Caco-2 (cell line): ENCODE results near the gene CPT1B. TPM values are rescaled to one million over a fixed set of nuclear protein-coding genes. Genes with fewer than 3 reads are reported as not detected.
"Not testable (repeated sequence)": the region's sequence is repeated elsewhere in the genome, so short reads cannot be mapped to it uniquely, and the experiment has no call there.

Source experiments
- BruUV-seq: library from RNA; stranded (reverse); fragments of 400-500 nt; replicated peaks from 2 replicates; lab custom pipeline; 2021; lab: Mats Ljungman, UMichigan
- CTCF ChIA-PET: fragments of 300-600 bp; sonication (Branson Sonifier 250); formaldehyde crosslinking; loops from one replicate; lab custom pipeline; 2022; ENCODE audit warnings: antibody characterized with exemption; lab: Charles Lee
- POLR2A ChIA-PET: fragments of 300-600 bp; sonication (Branson Sonifier 250); formaldehyde crosslinking; loops from one replicate; lab custom pipeline; 2022; ENCODE audit warnings: antibody characterized with exemption; lab: Charles Lee
- DNase-seq, 2 experiments: peaks; one replicate each; pipeline versions ENCODE4 v3.0.0 to v3.0.0-alpha.2; 2020 to 2022
- H3K27me3 ChIP-seq: replicated peaks from 2 replicates; pipeline ENCODE4 v1.6.0; 2011; ENCODE audit warnings: low read length; ENCODE audit not compliant: control insufficient read depth, insufficient read depth
- H3K36me3 ChIP-seq: 2 replicates; pipeline ENCODE4 v1.5.1; 2011; ENCODE audit warnings: low read length; ENCODE audit not compliant: control insufficient read depth, insufficient read depth
- H3K4me1 ChIP-seq: fragments of 250-450 bp; sonication (Bioruptor Pico); 2 replicates; pipeline ENCODE4 v1.5.1; 2020; ENCODE audit warnings: mild to moderate bottlenecking
- H3K4me3 ChIP-seq: 2 replicates; pipeline ENCODE4 v1.5.1; 2011; ENCODE audit warnings: low read depth, mild to moderate bottlenecking, control low read depth, low read length
- H3K9me3 ChIP-seq: fragments of 250-450 bp; sonication (Bioruptor Pico); 2 replicates; pipeline ENCODE4 v1.5.1; 2020; ENCODE audit warnings: mild to moderate bottlenecking, moderate library complexity
- H3K27ac Mint-ChIP-seq: one replicate; pipeline ENCODE4 v1.8.0; 2022; ENCODE audit warnings: mixed read lengths; ENCODE audit not compliant: unreplicated experiment
- H3K27me3 Mint-ChIP-seq: one replicate; pipeline ENCODE4 v1.8.0; 2022; ENCODE audit warnings: mixed read lengths; ENCODE audit not compliant: insufficient read depth, unreplicated experiment
- H3K36me3 Mint-ChIP-seq: one replicate; pipeline ENCODE4 v1.8.0; 2022; ENCODE audit warnings: mild to moderate bottlenecking, mixed read lengths; ENCODE audit not compliant: insufficient read depth, unreplicated experiment
- H3K4me1 Mint-ChIP-seq: one replicate; pipeline ENCODE4 v1.8.0; 2022; ENCODE audit warnings: low read depth, mixed read lengths; ENCODE audit not compliant: unreplicated experiment
- H3K4me3 Mint-ChIP-seq: one replicate; pipeline ENCODE4 v1.8.0; 2022; ENCODE audit warnings: mild to moderate bottlenecking, moderate library complexity, mixed read lengths; ENCODE audit not compliant: unreplicated experiment
- H3K9me3 Mint-ChIP-seq: one replicate; pipeline ENCODE4 v1.8.0; 2022; ENCODE audit warnings: mixed read lengths; ENCODE audit not compliant: unreplicated experiment
- CTCF ChIP-seq, 2 experiments: fragments of 200-600 bp in 1 of 2; IDR thresholded peaks; 1 replicate in 1 of 2; 2 replicates in 1 of 2; pipeline versions ENCODE4 v1.5.1 to v1.8.0; 2011 to 2022; ENCODE audit warnings: antibody characterized with exemption in 1 of 2, control low read depth in 1 of 2, inconsistent platforms in 1 of 2, low read depth in 1 of 2, low read length in 1 of 2, mild to moderate bottlenecking in 1 of 2, moderate library complexity in 1 of 2; ENCODE audit not compliant: insufficient read depth in 1 of 2, severe bottlenecking in 1 of 2, unreplicated experiment in 1 of 2
- intact Hi-C: fragments of 100-400 bp; cut with micrococcal nuclease; formaldehyde crosslinking; loops from one replicate; pipeline ENCODE4 v1.10.0; 2022; ENCODE audit not compliant: unreplicated experiment
- total RNA-seq: library from RNA; stranded (reverse); gene quantifications from 2 replicates; pipeline ENCODE4 v1.2.3, GENCODE V29; 2022

The CPT1B gene
- total RNA-seq, 1 experiment from 2014 or later = 19.8 TPM

- Mint-ChIP-seq H3K36me3 (peaks cover 53% of the 10 kb centered on the region), H3K9me3 (no peaks in the 10 kb centered on the region), H3K27me3 (no peaks in the 10 kb centered on the region), H3K4me3 (no peak overlapping the region), H3K4me1 (peaks cover 8% of the 10 kb centered on the region), H3K27ac (no peak overlapping the region)
- peaks cover 2% of the 10 kb centered on the region; the same call in 1 of the 2 replicates for H3K36me3 ChIP-seq
- ChIA-PET POLR2A (no interaction called here), CTCF (no interaction called here)
- no peak overlapping the region for H3K4me3 ChIP-seq
- peak in 1 of 2 experiments; percentile 30 for DNase-seq
- intact Hi-C loops = no loop called here
- no peaks in the 10 kb centered on the region for H3K27me3 ChIP-seq
- H3K4me1 ChIP-seq = peaks cover 9% of the 10 kb centered on the region; the same call in 1 of the 2 replicates
- TF ChIP-seq CTCF (IDR thresholded peaks at IDR 0.05; ENCODE audit: insufficient read depth in 1 of 2, low read depth in 1 of 2, low read length in 1 of 2, severe bottlenecking in 1 of 2, unreplicated experiment in 1 of 2) = no peak
- no peaks in the 10 kb centered on the region for H3K9me3 ChIP-seq
- no TSS peak for BruUV-seq
Observed at GRCh38 chr22:50520826-50521453, 57.3 kb downstream of the CPT1B start.

- POLR2A ChIA-PET, H3K4me1 ChIP-seq, H3K36me3 ChIP-seq, H3K4me3 ChIP-seq, H3K9me3 Mint-ChIP-seq, H3K27me3 ChIP-seq, H3K4me1 Mint-ChIP-seq, H3K9me3 ChIP-seq, H3K27me3 Mint-ChIP-seq, intact Hi-C loops, H3K27ac Mint-ChIP-seq, DNase-seq, BruUV-seq, H3K4me3 Mint-ChIP-seq, CTCF ChIA-PET: not testable (repeated sequence)
- H3K36me3 Mint-ChIP-seq = peaks cover 53% of the 10 kb centered on the region
Observed at GRCh38 chr22:50520184-50520583, 58.0 kb downstream of the CPT1B start.

- H3K36me3 ChIP-seq = peaks cover 2% of the 10 kb centered on the region; the same call in 1 of the 2 replicates
- DNase-seq = no peak
- POLR2A ChIA-PET = no interaction called here
- BruUV-seq = no TSS peak
- intact Hi-C loops = no loop called here
- no peak overlapping the region for H3K4me3 Mint-ChIP-seq
- TF ChIP-seq CTCF (IDR thresholded peaks at IDR 0.05; ENCODE audit: insufficient read depth in 1 of 2, low read depth in 1 of 2, low read length in 1 of 2, severe bottlenecking in 1 of 2, unreplicated experiment in 1 of 2) = no peak
- H3K27me3 ChIP-seq = no peaks in the 10 kb centered on the region
- peaks cover 5% of the 10 kb centered on the region; the same call in 1 of the 2 replicates for H3K4me1 ChIP-seq
- no peaks in the 10 kb centered on the region for H3K27me3 Mint-ChIP-seq
- no peaks in the 10 kb centered on the region for H3K4me1 Mint-ChIP-seq
- H3K36me3 Mint-ChIP-seq = peaks cover 47% of the 10 kb centered on the region
- H3K9me3 ChIP-seq = no peaks in the 10 kb centered on the region
- H3K4me3 ChIP-seq = no peak overlapping the region
- H3K27ac Mint-ChIP-seq = no peak overlapping the region
- CTCF ChIA-PET = interaction anchor here (0.6 kb wide), 1 partner anchor 153 kb away, joined by 3 read pairs; no protein-coding TSS in a partner anchor
- H3K9me3 Mint-ChIP-seq = no peaks in the 10 kb centered on the region
Observed at GRCh38 chr22:50519151-50519550, 59.1 kb downstream of the CPT1B start.

Other genes with a start within 250 kb of the CPT1B start
- gene PPP6R2, start 235.1 kb downstream of the CPT1B start, total RNA-seq = 55.5 and 60.7 TPM in 2 replicates
- gene SBF1, start 103.4 kb downstream of the CPT1B start, total RNA-seq = 77.8 and 82.8 TPM in 2 replicates
- 28.8 and 30.5 TPM in 2 replicates for gene ADM2, start 96.9 kb downstream of the CPT1B start, total RNA-seq
- gene MIOX, start 91.6 kb downstream of the CPT1B start, total RNA-seq = 0.32 TPM in 1 of 2 replicates, not detected in the other
- gene LMF2, start 70.7 kb downstream of the CPT1B start, total RNA-seq = 68.8 and 77.1 TPM in 2 replicates
- gene NCAPH2, start 70.2 kb downstream of the CPT1B start, total RNA-seq = 84.3 and 88.9 TPM in 2 replicates
- gene SCO2, start 52.8 kb downstream of the CPT1B start, total RNA-seq = 3.0 and 6.5 TPM in 2 replicates
- 3.7 and 3.9 TPM in 2 replicates for gene TYMP, start 48.4 kb downstream of the CPT1B start, total RNA-seq
- gene KLHDC7B, start 32.5 kb downstream of the CPT1B start, total RNA-seq = 1.1 and 2.0 TPM in 2 replicates
- gene SYCE3, start 15.5 kb downstream of the CPT1B start, total RNA-seq = not detected in 2 replicates
- gene CHKB, start 4.4 kb upstream of the CPT1B start, total RNA-seq = 43.3 and 45.4 TPM in 2 replicates
- 3.2 and 3.9 TPM in 2 replicates for gene MAPK8IP2, start 22.4 kb upstream of the CPT1B start, total RNA-seq
- gene ARSA, start 49.7 kb upstream of the CPT1B start, total RNA-seq = 11.5 TPM in 2 replicates
- gene SHANK3, start 94.4 kb upstream of the CPT1B start, total RNA-seq = 4.3 and 4.5 TPM in 2 replicates
- not detected in 2 replicates for gene ACR, start 159.8 kb upstream of the CPT1B start, total RNA-seq
- gene RABL2B, start 205.2 kb upstream of the CPT1B start, total RNA-seq = 17.2 and 22.3 TPM in 2 replicates